Effector CD8-positive, alpha-beta T cell (primary cell): Measurements from ENCODE around the gene VSX1.
A peak's percentile ranks its signal among the peaks of the same experiment; 100 is the strongest.

Source experiments
- DNase-seq: peaks from one replicate; lab custom pipeline; 2025; lab: John Stamatoyannopoulos, UW

The VSX1 gene

GRCh38 chr20:25065625-25066338 lies 16.2 kb downstream of the VSX1 start:
- DNase-seq, result peak; percentile 44

- no peak for DNase-seq
Measured at GRCh38 chr20:25065072-25065624, 16.8 kb downstream of the VSX1 start.

GRCh38 chr20:25064561-25065071 lies 17.3 kb downstream of the VSX1 start:
- DNase-seq, result no peak

- DNase-seq, result no peak
Measured at GRCh38 chr20:25063981-25064380, 18.0 kb downstream of the VSX1 start.

DNA sequence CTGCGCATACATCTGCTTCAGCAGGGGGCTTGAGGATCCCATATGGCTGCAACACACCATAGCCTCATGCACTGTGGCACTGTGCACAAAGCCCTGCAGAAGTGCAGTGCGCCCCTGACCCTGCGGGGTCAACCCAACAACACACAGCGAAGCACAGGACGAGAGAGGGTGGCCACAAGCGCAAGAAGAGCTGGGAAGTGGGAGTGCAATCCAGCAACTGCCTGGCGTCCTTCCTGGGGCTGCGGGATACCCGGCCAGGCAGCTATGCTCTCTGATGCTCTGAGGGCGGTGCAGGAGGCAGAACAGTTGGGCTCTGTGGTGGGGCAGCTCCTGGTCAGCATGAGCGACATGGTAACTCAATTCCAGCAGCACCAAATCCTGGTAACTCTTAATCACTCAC lies 18.4 kb downstream of the VSX1 start:
- no peak for DNase-seq

- DNase-seq, result no peak
Measured at GRCh38 chr20:25062841-25063240, 19.1 kb downstream of the VSX1 start.

GRCh38 chr20:25061821-25062530 lies 20.0 kb downstream of the VSX1 start:
- no peak for DNase-seq

DNA sequence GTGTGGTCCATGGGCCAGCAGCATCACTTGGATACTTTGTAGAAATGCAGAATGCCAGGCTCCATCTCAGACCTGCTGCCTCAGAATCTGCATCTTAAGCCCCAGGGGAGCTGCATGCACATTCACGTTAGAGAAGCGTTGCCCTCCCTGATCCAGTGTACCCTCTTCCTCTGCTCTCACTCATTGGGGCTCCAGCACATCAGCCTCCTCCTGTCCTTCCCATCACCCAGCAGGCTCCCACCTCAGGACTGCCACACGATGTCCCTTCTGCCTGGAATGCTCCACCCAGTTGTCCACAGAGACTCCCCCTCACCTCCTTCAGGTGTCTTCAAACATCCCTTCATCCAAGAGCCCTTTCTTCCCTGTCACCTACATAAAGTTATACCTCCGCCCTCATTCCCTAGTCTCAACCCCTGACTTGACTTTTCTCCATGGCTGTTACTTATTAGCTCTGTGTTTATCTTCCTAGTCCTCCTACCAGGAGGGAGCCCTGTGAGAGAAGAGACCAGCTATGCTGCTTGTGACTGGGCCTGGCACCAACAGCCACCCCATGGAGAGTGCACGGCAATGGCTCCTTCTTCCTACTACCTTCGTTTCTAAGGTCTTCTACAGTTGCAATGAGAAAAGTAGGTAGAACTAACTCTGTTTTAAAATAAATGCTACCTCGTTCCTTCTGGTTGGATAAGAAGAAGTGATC lies 20.7 kb downstream of the VSX1 start:
- DNase-seq, result no peak

- no peak for DNase-seq
Measured at GRCh38 chr20:25059866-25060465, 22.0 kb downstream of the VSX1 start.

- DNase-seq, result no peak
Measured at GRCh38 chr20:25058847-25059810, 22.8 kb downstream of the VSX1 start.

- peak; percentile 60 for DNase-seq
Measured at GRCh38 chr20:25058051-25058846, 23.7 kb downstream of the VSX1 start, which contains the start of gene ACSS1. Gene ACSS1 (minus strand): TSS chr20:25058139. CDS start chr20:25058102, 37 bp downstream.

DNA sequence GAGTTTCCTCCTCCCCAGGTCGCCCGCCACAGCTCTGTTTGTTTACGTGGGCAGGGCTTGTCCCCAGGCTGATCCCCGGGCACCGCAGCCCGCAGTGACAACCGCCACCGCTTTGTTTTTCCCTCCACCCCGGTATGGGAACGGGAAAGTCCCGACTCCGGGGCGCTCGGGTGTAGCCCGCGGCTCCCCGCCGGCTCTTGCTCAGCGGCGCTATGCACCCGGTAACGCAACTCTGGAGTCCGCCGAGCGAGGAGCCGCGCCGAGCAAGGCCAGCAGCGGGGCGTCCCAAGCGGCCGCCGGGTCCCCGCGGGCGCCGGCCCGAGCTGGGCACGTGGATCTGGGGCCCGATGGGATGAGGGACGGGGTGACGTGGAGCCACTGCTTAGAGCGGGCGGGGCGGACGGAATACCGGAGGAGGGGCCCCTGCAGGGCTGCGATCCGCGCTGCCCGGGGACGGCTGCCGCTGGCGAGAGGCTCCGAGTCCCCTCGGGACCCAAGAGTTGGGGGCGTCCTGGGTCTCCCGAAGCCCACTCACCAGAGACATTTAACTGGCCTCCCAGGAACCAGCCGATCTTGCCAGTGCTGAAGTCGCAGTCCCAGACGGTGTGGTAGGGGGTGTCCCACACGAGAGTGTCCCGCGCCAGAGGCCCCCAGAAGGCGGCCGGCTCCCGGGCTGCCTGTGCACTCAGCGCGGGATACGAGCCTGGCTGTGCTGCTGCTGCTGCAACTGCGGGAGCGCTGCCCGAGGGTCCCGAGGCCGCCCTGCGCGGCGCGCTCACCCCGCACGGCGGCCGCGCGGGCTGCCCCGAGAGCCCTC lies 24.5 kb downstream of the VSX1 start:
- peak; percentile 67 for DNase-seq

DNA sequence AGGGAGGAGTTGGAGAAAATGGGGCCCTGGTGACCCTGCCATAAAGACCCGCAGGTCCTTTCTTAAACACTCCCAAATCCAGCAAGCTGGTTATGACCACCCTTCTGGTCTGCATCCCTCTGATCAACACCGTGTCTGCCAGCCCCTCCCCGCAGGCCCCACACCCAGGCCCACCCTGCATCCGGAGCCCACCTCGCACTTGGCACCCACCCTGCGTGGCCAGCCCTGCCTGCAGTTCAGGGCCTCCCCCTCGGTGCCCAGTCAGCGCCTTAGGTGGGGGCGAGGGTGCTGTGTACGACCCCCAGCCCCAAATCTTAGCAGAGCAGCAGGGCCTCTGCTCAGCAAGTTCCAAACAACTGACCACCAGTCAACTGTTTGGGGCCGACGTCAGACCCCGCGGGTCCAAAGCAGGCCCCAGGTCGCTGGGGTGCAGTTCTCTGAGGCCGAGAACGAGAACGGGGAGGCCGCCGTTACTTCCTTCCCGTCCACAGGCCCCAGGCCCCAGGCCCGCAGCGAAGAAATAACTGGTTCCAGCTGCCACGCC lies 25.2 kb downstream of the VSX1 start:
- DNase-seq, result no peak

- no peak for DNase-seq
Measured at GRCh38 chr20:25055711-25056495, 26.0 kb downstream of the VSX1 start.

GRCh38 chr20:25054995-25055629 lies 26.8 kb downstream of the VSX1 start:
- DNase-seq, result no peak

GRCh38 chr20:25054096-25054820 lies 27.7 kb downstream of the VSX1 start:
- no peak for DNase-seq
